ENCODE measurements around the gene NFE2L3. TPM values are rescaled to one million over a fixed set of nuclear protein-coding genes. Genes with fewer than 3 reads are reported as not detected.
"Not testable (repeated sequence)": the region's sequence is repeated elsewhere in the genome, so short reads cannot be mapped to it uniquely, and the experiment has no call there.

NFE2L3 gene
- total RNA-seq, 2 experiments from 2014 or later: 35.2 to 35.3 TPM

DNA sequence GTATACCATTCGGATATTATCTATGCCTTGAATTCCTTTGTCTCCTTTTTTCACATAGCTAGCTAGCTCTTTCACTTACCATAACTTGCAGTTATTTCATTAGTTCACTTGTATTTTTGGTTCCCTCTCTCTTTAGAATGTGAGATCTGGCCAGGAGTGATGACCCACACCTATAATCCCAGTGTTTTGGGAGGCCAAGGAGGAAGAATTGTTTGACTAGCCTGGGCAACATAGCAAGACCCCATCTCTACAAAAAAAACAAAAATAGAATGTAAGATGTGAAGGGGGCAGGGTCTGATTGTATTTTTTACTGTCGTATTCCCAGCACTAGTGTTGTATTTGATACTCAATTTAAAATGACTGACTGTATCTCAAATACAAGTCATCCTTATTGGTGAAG is 19.6 kb downstream of the NFE2L3 start:
- no peak for DNase-seq
- H3K4me3 Mint-ChIP-seq: no peak overlapping the region
- H3K27me3 Mint-ChIP-seq: no peaks in the 10 kb centered on the region
- peaks cover 19% of the 10 kb centered on the region for H3K4me1 Mint-ChIP-seq
- no peaks in the 10 kb centered on the region for H3K9me3 Mint-ChIP-seq
- no peak overlapping the region for H3K27ac Mint-ChIP-seq
- peaks cover 26% of the 10 kb centered on the region for H3K36me3 Mint-ChIP-seq

GRCh38 chr7:26172048-26172447 is 20.1 kb downstream of the NFE2L3 start:
- no peak overlapping the region for H3K27ac Mint-ChIP-seq
- peaks cover 25% of the 10 kb centered on the region for H3K36me3 Mint-ChIP-seq
- H3K27me3 Mint-ChIP-seq: no peaks in the 10 kb centered on the region
- no peak overlapping the region for H3K4me3 Mint-ChIP-seq
- DNase-seq: no peak
- peaks cover 15% of the 10 kb centered on the region for H3K4me1 Mint-ChIP-seq
- H3K9me3 Mint-ChIP-seq: no peaks in the 10 kb centered on the region

DNA sequence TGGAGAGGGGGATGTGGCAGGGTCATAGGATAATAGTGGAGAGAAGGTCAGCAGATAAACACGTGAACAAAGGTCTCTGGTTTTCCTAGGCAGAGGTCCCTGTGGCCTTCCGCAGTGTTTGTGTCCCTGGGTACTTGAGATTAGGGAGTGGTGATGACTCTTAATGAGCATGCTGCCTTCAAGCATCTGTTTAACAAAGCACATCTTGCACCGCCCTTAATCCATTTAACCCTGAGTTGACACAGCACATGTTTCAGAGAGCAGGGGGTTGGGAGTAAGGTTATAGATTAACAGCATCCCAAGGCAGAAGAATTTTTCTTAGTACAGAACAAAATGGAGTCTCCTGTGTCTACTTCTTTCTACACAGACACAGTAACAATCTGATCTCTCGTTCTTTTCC is 23.9 kb downstream of the NFE2L3 start:
- H3K9me3 Mint-ChIP-seq, H3K27me3 Mint-ChIP-seq, DNase-seq, H3K27ac Mint-ChIP-seq, H3K4me3 Mint-ChIP-seq: not testable (repeated sequence)
- H3K4me1 Mint-ChIP-seq: peaks cover 23% of the 10 kb centered on the region
- peaks cover 30% of the 10 kb centered on the region for H3K36me3 Mint-ChIP-seq

GRCh38 chr7:26176696-26177095 is 24.7 kb downstream of the NFE2L3 start:
- H3K9me3 Mint-ChIP-seq, H3K27ac Mint-ChIP-seq, H3K4me3 Mint-ChIP-seq, H3K27me3 Mint-ChIP-seq, DNase-seq: not testable (repeated sequence)
- Mint-ChIP-seq H3K36me3 (peaks cover 31% of the 10 kb centered on the region), H3K4me1 (peaks cover 28% of the 10 kb centered on the region)

- DNase-seq, H3K27ac Mint-ChIP-seq, H3K4me3 Mint-ChIP-seq, H3K9me3 Mint-ChIP-seq, H3K27me3 Mint-ChIP-seq: not testable (repeated sequence)
- peaks cover 29% of the 10 kb centered on the region for H3K36me3 Mint-ChIP-seq
- H3K4me1 Mint-ChIP-seq: peaks cover 32% of the 10 kb centered on the region
Observed at GRCh38 chr7:26177269-26177668, 25.3 kb downstream of the NFE2L3 start.

GRCh38 chr7:26178272-26178960 is 26.4 kb downstream of the NFE2L3 start:
- DNase-seq: no peak
- H3K4me1 Mint-ChIP-seq: peaks cover 32% of the 10 kb centered on the region
- no peak overlapping the region for H3K4me3 Mint-ChIP-seq

DNA sequence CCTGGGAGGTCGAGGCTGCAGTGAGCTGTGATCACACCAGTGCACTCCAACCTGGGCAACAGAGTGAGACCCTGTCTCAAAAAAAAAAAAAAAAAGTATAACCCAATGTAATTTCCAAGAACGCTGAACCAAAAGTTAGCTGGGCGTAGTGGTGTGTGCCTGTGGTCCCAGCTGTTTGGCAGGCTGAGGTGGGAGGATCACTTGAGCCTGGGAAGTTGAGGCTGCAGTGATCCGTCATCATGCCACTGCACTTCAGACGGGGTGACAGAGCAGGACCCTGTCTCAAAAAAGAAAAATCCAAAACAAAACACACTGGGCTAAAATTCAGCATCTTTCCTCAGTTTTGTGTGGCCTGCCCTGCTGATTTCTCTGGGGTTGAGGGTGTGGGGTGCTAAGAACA is 27.4 kb downstream of the NFE2L3 start:
- no peak for DNase-seq
- H3K4me1 Mint-ChIP-seq: peaks cover 33% of the 10 kb centered on the region
- H3K36me3 Mint-ChIP-seq: peaks cover 39% of the 10 kb centered on the region
- no peaks in the 10 kb centered on the region for H3K27me3 Mint-ChIP-seq
- no peaks in the 10 kb centered on the region for H3K9me3 Mint-ChIP-seq
- H3K4me3 Mint-ChIP-seq: no peak overlapping the region
- no peak overlapping the region for H3K27ac Mint-ChIP-seq

More at GRCh38 chr7:26178272-26178960, 26.4 kb downstream of the NFE2L3 start:
- peaks cover 29% of the 10 kb centered on the region for H3K36me3 Mint-ChIP-seq
- no peaks in the 10 kb centered on the region for H3K9me3 Mint-ChIP-seq
- no peaks in the 10 kb centered on the region for H3K27me3 Mint-ChIP-seq
- H3K27ac Mint-ChIP-seq: peak overlapping the region; percentile 45

GRCh38 chr7:26179826-26180497 is 28.0 kb downstream of the NFE2L3 start:
- no peak for DNase-seq
- Mint-ChIP-seq H3K9me3 (no peaks in the 10 kb centered on the region), H3K36me3 (peaks cover 44% of the 10 kb centered on the region)

GRCh38 chr7:26180792-26181198 is 28.8 kb downstream of the NFE2L3 start:
- Mint-ChIP-seq H3K4me1 (peaks cover 46% of the 10 kb centered on the region), H3K36me3 (peaks cover 53% of the 10 kb centered on the region), H3K27ac (peak overlapping the region; percentile 18), H3K4me3 (no peak overlapping the region), H3K27me3 (no peaks in the 10 kb centered on the region), H3K9me3 (no peaks in the 10 kb centered on the region)
- no peak for DNase-seq

More at GRCh38 chr7:26179826-26180497, 28.0 kb downstream of the NFE2L3 start:
- Mint-ChIP-seq H3K4me1 (peaks cover 37% of the 10 kb centered on the region), H3K4me3 (no peak overlapping the region), H3K27ac (peak overlapping the region; percentile 18), H3K27me3 (no peaks in the 10 kb centered on the region)

DNA sequence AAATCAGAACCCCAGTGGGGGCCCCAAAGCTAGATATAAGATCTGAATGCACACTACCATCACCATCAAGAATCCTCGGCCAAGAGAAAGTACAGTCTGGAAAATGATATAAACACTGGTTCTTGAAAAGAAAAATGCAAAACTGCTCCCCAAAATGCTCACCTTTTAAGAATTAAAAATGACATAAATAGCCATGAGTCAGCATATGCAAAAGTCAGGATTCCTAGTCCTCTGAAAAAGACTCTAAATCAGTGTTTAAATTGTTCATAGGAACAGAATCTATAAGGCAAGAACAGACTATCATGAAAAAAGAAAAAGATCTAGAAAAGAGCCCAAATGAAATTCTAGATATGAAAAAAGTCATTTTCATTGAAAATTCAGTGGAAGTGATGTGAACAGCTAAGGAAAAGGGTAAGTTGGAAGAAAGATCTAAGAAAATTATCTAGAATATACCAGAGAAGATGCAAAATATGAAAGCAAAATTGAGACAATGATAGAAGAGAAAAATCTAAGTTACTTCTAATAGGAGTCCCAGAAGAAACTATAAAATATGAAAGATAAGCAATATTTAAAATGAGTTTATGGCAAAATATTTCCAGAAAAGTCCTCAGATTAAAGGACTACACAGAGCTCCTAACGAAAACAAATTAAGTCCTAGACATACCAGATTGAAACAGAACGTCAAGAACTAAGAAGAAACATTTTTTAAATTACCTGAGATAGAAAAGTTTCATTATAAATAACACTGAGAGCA is 29.7 kb downstream of the NFE2L3 start:
- Mint-ChIP-seq H3K27ac (peak overlapping the region; percentile 63), H3K4me3 (no peak overlapping the region), H3K4me1 (peaks cover 53% of the 10 kb centered on the region), H3K36me3 (peaks cover 58% of the 10 kb centered on the region), H3K9me3 (no peaks in the 10 kb centered on the region), H3K27me3 (no peaks in the 10 kb centered on the region)
- no peak for DNase-seq

DNA sequence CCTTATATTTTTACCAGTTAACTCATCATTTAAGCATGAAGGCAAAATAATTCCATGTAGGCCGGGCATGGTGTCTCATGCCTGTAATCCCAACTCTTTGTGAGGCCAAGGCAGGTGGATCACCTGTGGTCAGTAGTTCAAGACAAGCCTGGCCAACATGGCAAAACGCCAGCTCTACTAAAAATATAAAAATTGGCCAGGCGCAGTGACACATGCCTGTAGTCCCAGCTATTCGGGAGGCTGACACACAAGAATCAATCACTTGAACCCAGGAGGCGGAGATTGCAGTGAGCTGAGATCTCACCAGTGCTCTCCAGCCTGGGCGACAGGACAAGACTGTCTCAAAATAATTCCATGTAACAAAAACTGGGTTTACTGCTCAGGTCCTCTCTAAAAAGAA is 30.3 kb downstream of the NFE2L3 start:
- no peak for DNase-seq
- Mint-ChIP-seq H3K9me3 (no peaks in the 10 kb centered on the region), H3K27ac (peak overlapping the region; percentile 21), H3K4me3 (no peak overlapping the region), H3K27me3 (no peaks in the 10 kb centered on the region), H3K4me1 (peaks cover 59% of the 10 kb centered on the region), H3K36me3 (peaks cover 62% of the 10 kb centered on the region)

GRCh38 chr7:26182706-26183105 is 30.7 kb downstream of the NFE2L3 start:
- peak overlapping the region; percentile 21 for H3K27ac Mint-ChIP-seq
- peaks cover 59% of the 10 kb centered on the region for H3K4me1 Mint-ChIP-seq
- no peaks in the 10 kb centered on the region for H3K27me3 Mint-ChIP-seq
- H3K36me3 Mint-ChIP-seq: peaks cover 64% of the 10 kb centered on the region
- no peaks in the 10 kb centered on the region for H3K9me3 Mint-ChIP-seq
- H3K4me3 Mint-ChIP-seq: no peak overlapping the region
- DNase-seq: no peak

GRCh38 chr7:26183545-26184280 is 31.7 kb downstream of the NFE2L3 start:
- Mint-ChIP-seq H3K9me3 (no peaks in the 10 kb centered on the region), H3K36me3 (peaks cover 71% of the 10 kb centered on the region), H3K27ac (peak overlapping the region; percentile 93), H3K4me3 (no peak overlapping the region), H3K27me3 (peaks cover 5% of the 10 kb centered on the region), H3K4me1 (peaks cover 65% of the 10 kb centered on the region)
- no peak for DNase-seq

DNA sequence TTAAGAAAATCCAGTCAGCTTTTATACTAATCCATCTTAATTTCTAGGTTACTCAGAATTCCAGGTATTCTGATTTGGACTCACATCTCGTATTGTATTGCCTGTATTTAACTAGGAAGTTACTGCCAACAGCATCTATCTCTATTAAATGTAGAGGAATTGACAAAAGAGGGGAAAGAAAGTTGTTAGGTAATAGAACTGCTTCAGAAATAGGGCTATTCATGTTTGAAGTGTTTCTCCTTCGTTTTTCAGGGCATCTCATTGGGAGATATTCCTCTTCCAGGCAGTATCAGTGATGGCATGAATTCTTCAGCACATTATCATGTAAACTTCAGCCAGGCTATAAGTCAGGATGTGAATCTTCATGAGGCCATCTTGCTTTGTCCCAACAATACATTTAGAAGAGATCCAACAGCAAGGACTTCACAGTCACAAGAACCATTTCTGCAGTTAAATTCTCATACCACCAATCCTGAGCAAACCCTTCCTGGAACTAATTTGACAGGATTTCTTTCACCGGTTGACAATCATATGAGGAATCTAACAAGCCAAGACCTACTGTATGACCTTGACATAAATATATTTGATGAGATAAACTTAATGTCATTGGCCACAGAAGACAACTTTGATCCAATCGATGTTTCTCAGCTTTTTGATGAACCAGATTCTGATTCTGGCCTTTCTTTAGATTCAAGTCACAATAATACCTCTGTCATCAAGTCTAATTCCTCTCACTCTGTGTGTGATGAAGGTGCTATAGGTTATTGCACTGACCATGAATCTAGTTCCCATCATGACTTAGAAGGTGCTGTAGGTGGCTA is 32.5 kb downstream of the NFE2L3 start:
- peak overlapping the region; percentile 93 for H3K27ac Mint-ChIP-seq
- peaks cover 74% of the 10 kb centered on the region for H3K36me3 Mint-ChIP-seq
- peaks cover 72% of the 10 kb centered on the region for H3K4me1 Mint-ChIP-seq
- not testable (repeated sequence) for H3K4me3 Mint-ChIP-seq, DNase-seq, H3K9me3 Mint-ChIP-seq
- peaks cover 10% of the 10 kb centered on the region for H3K27me3 Mint-ChIP-seq

Data from activated naive CD8-positive, alpha-beta T cell treated with anti-CD3 and anti-CD28 coated beads for 36 hours (primary cell).